GM18502 (cell line): ENCODE data around the gene IRGC.
"Not testable (repeated sequence)": the region's sequence is repeated elsewhere in the genome, so short reads cannot be mapped to it uniquely, and the experiment has no call there.

Experiments used
- ATAC-seq: cut with Tn5 transposase; IDR thresholded peaks from one replicate; pipeline ENCODE4 v1.9.1; 2021; ENCODE audit warnings: mild to moderate bottlenecking; ENCODE audit not compliant: unreplicated experiment, poor library complexity

IRGC gene

DNA sequence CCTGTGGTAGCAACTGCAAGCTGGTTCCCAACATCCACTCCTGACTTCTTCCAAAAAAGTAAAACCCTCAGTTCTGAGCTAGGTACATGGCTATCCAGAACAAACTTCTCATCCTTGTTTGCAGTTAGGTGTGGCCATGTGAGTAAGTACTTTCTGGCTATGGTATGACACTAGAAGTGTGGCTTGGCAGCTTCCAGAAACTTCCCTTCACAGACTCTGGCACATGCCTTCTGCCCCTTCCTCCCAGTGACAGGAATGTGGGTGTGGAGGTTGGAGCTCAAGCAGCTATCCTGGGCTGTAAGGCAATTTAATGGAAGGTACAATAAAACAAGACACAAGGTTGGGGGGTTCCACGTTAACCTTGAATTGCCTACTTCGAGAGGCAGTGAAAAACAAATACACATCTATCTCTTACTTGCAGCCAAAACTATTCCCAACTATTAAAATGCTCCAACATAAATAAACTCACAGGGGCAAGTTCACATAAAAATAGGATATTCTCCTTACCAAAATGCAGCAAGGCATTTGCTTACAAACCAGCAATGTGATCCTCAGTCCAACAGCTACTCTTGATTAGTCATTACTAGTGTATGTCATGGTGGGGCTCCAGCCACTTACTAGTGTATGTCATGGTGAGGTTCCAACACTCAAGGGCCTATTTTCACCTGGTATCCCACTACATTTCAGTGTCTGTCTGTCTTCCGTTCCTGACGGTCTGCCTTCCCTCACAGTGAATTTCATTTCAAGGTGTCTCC, 35.8 kb downstream of the IRGC start:
- ATAC-seq: no peak

DNA sequence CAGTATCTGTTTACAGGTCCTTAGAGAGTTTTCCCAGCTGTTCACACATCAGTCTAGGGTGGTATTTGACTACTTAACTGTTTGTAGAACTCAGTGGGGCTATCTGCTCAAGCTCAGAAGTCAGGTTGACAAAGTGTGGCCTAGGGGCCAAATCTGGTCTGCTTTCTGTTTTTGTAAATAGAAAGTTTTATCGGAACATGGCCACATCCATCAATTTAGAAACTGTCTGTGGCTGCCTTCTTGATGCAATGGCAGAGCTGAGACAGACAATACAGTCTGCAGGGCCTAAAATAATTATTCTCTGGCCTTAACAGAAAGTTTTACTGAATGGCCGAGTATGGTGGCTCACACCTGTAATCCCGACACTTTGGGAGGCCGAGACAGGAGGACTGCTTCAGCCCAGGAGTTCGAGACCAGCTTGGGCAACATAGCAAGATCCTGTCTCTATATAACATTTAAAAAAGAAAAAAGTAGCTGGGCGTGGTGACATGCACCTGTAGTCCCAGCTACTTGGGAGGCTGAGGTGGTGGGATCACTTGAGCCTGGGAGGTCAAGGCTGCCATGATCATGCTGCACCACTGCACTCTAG, 36.5 kb downstream of the IRGC start:
- ATAC-seq: no peak

DNA sequence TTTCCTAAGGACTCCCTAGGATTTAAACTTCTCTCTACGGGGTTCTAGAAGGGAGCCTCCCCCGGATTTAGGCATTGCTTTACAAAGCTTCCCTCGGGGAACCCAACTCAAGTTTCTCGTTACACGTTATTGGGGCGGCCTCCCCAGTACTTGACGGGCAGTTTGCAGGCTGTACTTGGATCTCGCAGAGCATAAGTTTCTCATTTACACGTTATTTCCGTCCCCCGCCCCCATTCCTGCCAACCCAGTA, 38.3 kb downstream of the IRGC start:
- no peak for ATAC-seq

DNA sequence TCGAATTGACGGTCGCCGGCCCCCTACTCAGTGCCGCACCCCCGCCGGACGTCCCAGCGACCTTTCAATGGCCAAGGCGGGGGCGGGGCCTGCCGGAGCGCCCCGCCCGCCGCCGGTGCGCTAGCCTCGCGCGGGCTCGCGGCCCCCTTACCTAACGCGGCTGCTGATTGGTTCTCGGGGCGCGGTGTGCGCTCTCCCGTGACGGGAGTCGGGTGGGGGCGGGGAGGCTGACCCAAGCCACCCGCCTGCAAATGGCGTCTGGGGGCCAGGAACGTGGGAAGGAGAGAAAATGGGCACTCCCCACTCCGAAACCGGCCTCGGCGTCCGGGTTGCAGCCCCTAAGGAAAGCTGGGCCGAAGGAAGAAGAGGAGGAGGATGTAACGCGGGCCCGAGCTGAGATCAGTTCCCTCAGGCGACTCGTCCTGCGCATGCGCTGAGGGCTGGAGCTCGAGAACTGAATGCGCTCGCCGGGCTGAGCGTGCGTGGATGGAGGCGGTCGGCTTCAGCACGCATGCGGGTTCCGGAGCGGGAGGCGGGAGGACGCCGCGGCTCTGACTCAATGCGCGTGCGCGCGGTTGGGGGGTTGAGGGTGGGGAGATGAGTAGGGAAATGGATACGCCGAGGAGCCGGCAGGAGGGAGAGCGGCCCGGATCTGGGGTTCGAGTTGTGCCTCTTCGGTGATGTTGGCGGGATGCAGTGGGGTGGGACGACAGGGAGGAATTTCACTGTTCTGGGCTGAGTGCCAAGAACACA, 38.8 kb downstream of the IRGC start, which contains the start of gene SMG9:
SMG9 (minus strand) TSS at position 460 of the 753 bp plus-strand sequence. CDS start 4,221 bp downstream, outside the sequence.
- peak; percentile 57 for ATAC-seq

DNA sequence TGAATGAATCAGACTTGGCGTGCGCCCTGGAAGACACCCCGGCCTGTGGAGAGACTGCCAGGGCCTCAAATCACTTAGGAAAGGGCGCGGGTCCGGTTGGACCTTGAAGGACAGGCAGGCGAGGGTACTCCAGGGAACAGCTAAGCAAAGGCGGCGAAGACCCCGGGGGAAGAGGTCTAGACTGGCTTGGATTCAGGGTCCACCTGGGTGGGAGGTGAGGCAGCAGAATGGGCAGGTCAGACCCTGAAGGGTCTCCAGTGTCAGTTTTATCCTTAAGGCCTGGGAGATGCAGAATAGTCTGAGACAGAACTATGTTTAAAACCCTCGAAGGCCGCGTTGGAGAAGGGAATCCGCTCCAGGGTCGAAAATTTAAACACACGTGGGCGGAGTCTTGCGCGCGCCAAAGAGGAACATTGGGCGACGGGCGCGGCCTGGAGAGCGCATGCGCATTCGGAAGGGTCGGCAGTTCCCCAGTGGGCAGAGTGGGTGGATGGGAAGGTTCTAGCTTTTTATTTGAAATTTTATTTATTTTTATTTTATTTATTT, 39.5 kb downstream of the IRGC start:
- ATAC-seq: peak; percentile 15

DNA sequence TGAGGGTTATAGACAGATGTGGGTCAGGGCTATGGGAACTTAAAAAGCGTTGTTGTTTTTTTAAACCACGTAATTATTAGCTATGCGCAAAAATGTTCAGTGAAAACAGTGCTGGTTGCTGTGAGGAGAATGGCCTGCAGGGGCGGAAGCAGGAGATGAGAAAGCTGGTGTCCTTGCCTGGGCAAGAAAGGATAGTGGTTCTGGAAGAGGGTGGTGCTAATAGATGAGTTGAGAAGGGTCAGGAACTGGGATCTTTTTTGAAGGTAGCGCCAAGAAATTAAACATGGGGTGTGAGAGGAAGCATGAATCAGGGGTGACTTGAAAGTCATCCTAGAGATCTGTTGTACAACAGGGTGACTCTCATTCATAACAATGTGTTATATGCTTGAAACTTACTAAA, 43.6 kb downstream of the IRGC start:
- ATAC-seq: no peak

DNA sequence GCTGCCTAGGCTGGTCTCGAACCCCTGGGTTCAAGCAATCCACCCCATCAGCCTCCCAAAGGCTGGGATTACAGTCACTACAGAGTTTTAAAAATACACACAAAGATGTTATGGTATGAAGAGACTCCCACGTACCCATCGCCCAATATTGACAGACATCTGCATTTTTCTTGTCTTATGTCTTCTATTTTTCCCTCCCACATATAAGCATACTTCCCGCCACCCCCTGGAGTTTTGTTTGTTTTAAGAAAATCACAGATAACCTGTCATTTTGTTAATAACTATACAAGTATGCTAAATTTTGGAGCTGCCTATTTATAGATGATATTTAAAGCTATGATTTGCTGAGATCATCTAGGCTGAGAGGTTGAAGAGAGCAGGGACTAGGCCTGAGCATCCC, 45.1 kb downstream of the IRGC start:
- no peak for ATAC-seq

DNA sequence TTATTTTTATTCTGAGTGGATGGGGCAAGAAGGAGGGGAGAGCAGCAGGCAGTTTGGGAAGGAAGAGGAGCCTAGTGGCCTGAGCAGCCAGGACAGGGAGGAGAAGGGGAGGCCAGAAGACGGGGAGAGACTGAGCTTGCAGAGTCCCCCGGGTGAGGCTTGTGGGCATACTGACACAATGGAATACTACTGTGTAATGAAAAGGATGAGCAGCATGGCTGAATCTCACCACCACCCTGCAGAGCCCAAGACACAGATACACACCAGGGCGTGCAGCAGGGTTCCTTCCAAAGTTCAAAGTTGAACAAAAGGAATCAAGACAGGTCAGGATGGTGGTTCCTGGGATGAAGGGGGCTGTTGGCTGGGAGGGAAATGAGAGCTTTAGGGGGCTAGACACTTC, 46.9 kb downstream of the IRGC start:
- no peak for ATAC-seq

DNA sequence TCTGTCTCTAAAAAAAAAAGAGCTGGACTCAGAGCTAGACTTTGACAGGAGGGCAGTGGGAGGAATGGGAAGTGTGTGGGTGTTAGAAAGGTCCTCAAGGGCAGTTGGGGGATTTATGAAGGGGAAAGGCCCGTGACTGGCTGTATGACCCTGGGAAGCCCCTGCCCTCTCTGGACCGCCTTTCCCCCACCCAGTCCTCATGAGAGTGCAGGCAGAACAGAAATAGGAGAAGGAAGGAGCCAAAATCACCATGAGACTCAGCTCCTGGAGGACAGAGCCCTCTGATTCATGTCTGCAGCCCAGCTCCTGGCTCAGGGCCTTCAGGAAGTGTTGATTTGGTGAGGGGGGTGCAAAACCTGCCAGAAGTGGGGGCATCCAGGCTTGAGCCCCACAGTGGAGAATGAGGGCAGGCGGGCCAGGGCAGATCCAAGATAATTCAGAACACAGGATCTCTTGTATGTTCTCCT, 47.6 kb downstream of the IRGC start:
- no peak for ATAC-seq

DNA sequence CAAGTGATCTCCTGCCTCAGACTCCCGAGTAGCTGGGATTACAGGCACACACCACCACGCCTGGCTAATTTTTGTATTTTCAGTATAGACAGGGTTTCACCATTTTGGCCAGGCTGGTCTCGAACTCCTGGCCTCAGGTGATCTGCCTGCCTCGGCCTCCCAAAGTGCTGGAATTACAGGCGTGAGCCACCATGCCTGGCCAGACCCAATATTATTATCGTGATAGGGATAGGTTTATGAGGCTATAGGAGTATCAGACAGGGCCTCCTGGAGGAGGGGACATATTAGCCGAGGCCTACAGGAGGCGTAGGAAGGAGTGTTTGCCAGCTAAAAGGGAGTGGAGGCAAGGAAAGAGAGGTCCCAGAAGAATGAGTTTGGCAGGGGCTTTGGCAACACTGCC, 48.8 kb downstream of the IRGC start:
- ATAC-seq: not testable (repeated sequence)

DNA sequence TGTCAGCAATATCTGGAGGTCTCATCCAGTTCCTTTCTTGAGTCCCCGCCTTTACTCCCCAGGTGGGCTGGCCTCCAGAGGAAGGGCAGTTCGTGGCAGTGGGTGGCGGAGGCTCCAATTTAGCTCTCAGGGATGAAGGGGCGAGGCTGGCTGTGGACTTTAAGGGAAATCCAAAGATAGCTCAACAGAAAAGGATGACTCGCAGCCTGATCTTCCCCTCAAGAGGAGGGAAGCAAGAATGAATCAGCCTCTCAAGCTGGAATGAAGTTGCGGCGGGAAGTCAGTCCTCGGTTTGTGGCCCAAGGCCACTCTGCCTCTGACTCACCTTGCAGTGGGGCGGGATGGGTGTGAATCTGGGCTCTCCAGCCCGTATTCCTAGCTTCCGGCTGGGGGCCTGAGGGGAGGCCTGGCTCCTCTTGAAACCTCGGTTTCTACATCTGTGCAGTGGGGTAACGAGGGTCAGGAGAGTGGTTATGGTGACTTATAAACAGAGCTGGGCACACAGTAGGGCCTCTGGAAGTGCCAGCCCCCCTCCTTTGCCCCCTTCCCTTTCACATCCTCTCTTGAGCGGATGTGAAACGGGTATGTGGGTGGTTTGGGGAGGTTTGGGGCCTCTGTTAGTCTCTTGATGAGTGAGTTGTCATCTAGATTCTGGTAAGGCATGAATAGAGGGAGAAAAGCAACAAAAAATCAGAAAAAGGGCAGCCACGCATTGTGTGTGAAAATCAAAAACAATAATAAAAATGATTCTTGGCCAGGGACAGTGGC, 49.4 kb downstream of the IRGC start:
- ATAC-seq: peak; percentile 69

DNA sequence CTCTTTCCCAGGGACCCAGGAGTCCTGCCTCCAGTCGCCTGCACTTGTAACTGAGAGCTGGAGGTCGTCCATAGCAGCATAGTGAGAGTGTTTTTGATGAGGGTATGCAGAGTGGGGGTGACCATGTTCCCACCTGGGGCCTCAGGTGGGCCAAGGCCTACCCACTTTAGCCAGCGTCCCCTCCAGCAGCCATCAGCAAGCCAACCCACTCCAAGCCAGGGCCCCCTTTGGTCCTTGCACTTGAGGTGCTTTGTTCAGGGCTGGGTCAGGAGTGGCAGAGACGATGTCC, 50.8 kb downstream of the IRGC start:
- no peak for ATAC-seq

DNA sequence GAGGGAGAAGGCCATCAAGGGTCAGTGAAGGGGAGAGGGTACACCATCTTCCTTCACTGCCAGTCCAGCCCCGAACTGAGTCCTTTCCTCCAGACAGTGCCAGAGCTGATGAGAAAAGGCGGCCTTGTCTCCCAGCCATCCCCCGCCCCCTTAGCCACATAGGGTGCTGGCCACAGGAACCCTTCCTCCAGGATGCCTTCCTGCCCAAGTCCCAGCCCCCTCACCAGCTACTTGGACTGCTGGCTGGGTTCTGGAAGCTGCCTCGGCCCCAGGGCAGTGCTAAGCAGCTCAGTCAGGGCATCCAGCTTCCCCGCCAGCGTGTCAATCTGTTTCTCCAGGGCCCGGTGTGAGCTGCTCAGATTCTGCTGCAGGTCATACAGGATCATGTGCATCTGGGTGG, 51.4 kb downstream of the IRGC start:
- no peak for ATAC-seq

DNA sequence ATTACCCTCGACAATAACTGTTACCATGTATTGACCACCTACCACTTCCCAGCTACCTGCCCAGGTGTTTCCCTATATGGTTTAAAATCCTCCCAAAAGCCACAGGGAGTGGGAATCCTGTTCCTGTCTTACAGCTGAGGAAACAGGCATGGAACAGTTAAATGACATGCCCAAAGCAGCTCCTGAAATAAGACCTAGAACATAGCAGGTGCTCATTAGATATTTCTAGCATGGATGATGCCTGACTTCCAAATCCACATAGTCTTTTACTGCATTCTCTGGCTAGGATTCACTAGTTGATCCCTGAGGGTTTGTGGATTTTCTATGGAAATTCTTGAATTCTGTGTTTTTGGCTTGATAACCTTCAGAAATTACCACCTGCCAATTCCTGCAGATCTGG, 51.9 kb downstream of the IRGC start:
- no peak for ATAC-seq

DNA sequence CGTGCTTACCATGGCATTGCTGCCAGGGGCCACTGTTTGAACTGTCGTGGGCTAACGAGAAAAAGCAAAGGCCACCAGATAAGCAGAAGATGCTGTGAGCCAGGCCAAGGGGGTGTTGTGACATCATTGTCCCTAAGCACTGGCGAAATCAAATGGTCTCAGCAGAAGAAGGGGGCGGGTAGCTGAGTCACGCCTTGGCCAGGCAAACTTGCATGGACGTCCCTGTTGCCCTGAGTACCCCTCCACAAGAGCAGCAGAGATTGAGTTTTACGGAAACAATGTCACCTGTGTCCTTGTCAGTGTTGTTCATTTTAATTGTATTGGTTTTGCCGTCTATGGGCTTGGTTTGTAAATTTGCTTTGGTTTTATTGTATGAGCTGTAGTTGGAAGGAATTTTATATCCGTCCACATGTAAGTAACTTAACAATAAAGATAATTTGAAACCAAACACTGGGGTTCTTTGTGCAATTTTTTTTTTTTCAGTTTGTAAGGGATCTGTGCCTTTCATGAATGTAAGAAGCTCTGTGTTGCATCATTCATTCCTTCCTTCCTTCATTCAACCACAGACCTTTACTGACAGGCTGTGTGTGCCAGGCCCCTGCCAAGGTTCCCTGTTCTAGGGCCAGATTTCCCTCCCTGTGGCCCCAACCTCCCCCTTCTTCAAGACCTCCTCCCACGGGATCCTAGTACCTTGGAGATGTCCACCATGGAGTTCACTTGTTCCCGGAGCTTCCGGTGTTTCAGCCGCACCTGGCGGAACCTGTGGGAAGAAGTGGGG, 52.6 kb downstream of the IRGC start:
- no peak for ATAC-seq

DNA sequence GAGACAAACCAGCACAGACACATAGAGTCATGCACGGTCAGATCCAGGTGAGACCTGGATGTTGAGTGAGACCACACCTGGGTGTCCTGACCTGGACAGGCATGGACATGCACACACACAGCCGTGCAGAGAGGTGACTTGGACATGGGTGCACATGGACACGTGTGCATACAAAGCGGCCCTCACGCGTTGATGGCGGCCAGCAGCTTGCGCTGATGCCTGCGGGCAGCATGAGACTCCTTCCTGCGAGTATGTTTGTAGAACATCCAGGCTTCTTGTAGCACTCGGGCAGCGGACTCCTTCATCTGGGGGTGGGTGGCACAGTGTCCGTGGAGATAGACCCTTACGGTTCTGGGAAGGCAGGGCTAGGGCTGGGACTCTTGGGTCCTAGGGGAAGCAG, 53.4 kb downstream of the IRGC start:
- ATAC-seq: no peak
